ENCODE measurements around the gene SEMA5B.

Gene SEMA5B

GRCh38 chr3:123053107-123053506, 25.5 kb upstream of the SEMA5B start:
- Histone ChIP-seq H3K36me3 (ENCODE audit: control insufficient read depth, insufficient read depth, low read length) (no peaks in the 10 kb centered on the region), H3K27ac (ENCODE audit: low read depth, low read length) (no peak overlapping the region), H3K4me1 (ENCODE audit: control insufficient read depth, insufficient read depth, low read length) (no peaks in the 10 kb centered on the region), H3K27me3 (ENCODE audit: control insufficient read depth, insufficient read depth, low read length) (no peaks in the 10 kb centered on the region), H3K9ac (ENCODE audit: low read length) (no peak overlapping the region), H3K4me3 (ENCODE audit: low read length) (no peak overlapping the region)

GRCh38 chr3:123050666-123051065, 23.1 kb upstream of the SEMA5B start:
- Histone ChIP-seq H3K27ac (ENCODE audit: low read depth, low read length) (no peak overlapping the region), H3K4me3 (ENCODE audit: low read length) (no peak overlapping the region), H3K4me1 (ENCODE audit: control insufficient read depth, insufficient read depth, low read length) (no peaks in the 10 kb centered on the region), H3K27me3 (ENCODE audit: control insufficient read depth, insufficient read depth, low read length) (no peaks in the 10 kb centered on the region), H3K9ac (ENCODE audit: low read length) (no peak overlapping the region), H3K36me3 (ENCODE audit: control insufficient read depth, insufficient read depth, low read length) (no peaks in the 10 kb centered on the region)

GRCh38 chr3:123048480-123049237, 21.1 kb upstream of the SEMA5B start:
- no peak overlapping the region for H3K27ac ChIP-seq (ENCODE audit: low read depth, low read length)
- H3K27me3 ChIP-seq (ENCODE audit: control insufficient read depth, insufficient read depth, low read length) = no peaks in the 10 kb centered on the region
- no peak overlapping the region for H3K4me3 ChIP-seq (ENCODE audit: low read length)
- no peaks in the 10 kb centered on the region for H3K4me1 ChIP-seq (ENCODE audit: control insufficient read depth, insufficient read depth, low read length)
- H3K36me3 ChIP-seq (ENCODE audit: control insufficient read depth, insufficient read depth, low read length) = no peaks in the 10 kb centered on the region
- no peak overlapping the region for H3K9ac ChIP-seq (ENCODE audit: low read length)

GRCh38 chr3:123047062-123047319, 19.4 kb upstream of the SEMA5B start:
- Histone ChIP-seq H3K27ac (ENCODE audit: low read depth, low read length) (no peak overlapping the region), H3K27me3 (ENCODE audit: control insufficient read depth, insufficient read depth, low read length) (no peaks in the 10 kb centered on the region), H3K4me1 (ENCODE audit: control insufficient read depth, insufficient read depth, low read length) (no peaks in the 10 kb centered on the region), H3K36me3 (ENCODE audit: control insufficient read depth, insufficient read depth, low read length) (no peaks in the 10 kb centered on the region), H3K4me3 (ENCODE audit: low read length) (no peak overlapping the region), H3K9ac (ENCODE audit: low read length) (no peak overlapping the region)

- no peak overlapping the region for H3K9ac ChIP-seq (ENCODE audit: low read length)
- no peaks in the 10 kb centered on the region for H3K27me3 ChIP-seq (ENCODE audit: control insufficient read depth, insufficient read depth, low read length)
- H3K36me3 ChIP-seq (ENCODE audit: control insufficient read depth, insufficient read depth, low read length) = no peaks in the 10 kb centered on the region
- no peaks in the 10 kb centered on the region for H3K4me1 ChIP-seq (ENCODE audit: control insufficient read depth, insufficient read depth, low read length)
- no peak overlapping the region for H3K27ac ChIP-seq (ENCODE audit: low read depth, low read length)
- no peak overlapping the region for H3K4me3 ChIP-seq (ENCODE audit: low read length)
These were observed 18.9 kb upstream of the SEMA5B start for GRCh38 chr3:123046262-123047061.

GRCh38 chr3:123044981-123045763, 17.6 kb upstream of the SEMA5B start:
- H3K4me1 ChIP-seq (ENCODE audit: control insufficient read depth, insufficient read depth, low read length) = no peaks in the 10 kb centered on the region

GRCh38 chr3:123042413-123042812, 14.8 kb upstream of the SEMA5B start:
- H3K4me1 ChIP-seq (ENCODE audit: control insufficient read depth, insufficient read depth, low read length) = no peaks in the 10 kb centered on the region
- peaks cover 1% of the 10 kb centered on the region for H3K27me3 ChIP-seq (ENCODE audit: control insufficient read depth, insufficient read depth, low read length)
- H3K4me3 ChIP-seq (ENCODE audit: low read length) = no peak overlapping the region
- no peak overlapping the region for H3K27ac ChIP-seq (ENCODE audit: low read depth, low read length)
- H3K9ac ChIP-seq (ENCODE audit: low read length) = no peak overlapping the region
- H3K36me3 ChIP-seq (ENCODE audit: control insufficient read depth, insufficient read depth, low read length) = no peaks in the 10 kb centered on the region

More at GRCh38 chr3:123044981-123045763, 17.6 kb upstream of the SEMA5B start:
- H3K27me3 ChIP-seq (ENCODE audit: control insufficient read depth, insufficient read depth, low read length) = no peaks in the 10 kb centered on the region
- H3K9ac ChIP-seq (ENCODE audit: low read length) = no peak overlapping the region
- no peak overlapping the region for H3K4me3 ChIP-seq (ENCODE audit: low read length)
- H3K27ac ChIP-seq (ENCODE audit: low read depth, low read length) = no peak overlapping the region
- no peaks in the 10 kb centered on the region for H3K36me3 ChIP-seq (ENCODE audit: control insufficient read depth, insufficient read depth, low read length)

- Histone ChIP-seq H3K27ac (ENCODE audit: low read depth, low read length) (no peak overlapping the region), H3K27me3 (ENCODE audit: control insufficient read depth, insufficient read depth, low read length) (peaks cover 2% of the 10 kb centered on the region), H3K4me3 (ENCODE audit: low read length) (no peak overlapping the region)
These were observed 11.6 kb upstream of the SEMA5B start for GRCh38 chr3:123039178-123039577.

GRCh38 chr3:123038751-123039150, 11.2 kb upstream of the SEMA5B start:
- H3K9ac ChIP-seq (ENCODE audit: low read length) = no peak overlapping the region
- H3K36me3 ChIP-seq (ENCODE audit: control insufficient read depth, insufficient read depth, low read length) = no peaks in the 10 kb centered on the region
- peaks cover 2% of the 10 kb centered on the region for H3K27me3 ChIP-seq (ENCODE audit: control insufficient read depth, insufficient read depth, low read length)
- H3K4me1 ChIP-seq (ENCODE audit: control insufficient read depth, insufficient read depth, low read length) = no peaks in the 10 kb centered on the region
- no peak overlapping the region for H3K4me3 ChIP-seq (ENCODE audit: low read length)
- H3K27ac ChIP-seq (ENCODE audit: low read depth, low read length) = no peak overlapping the region

More at GRCh38 chr3:123039178-123039577, 11.6 kb upstream of the SEMA5B start:
- Histone ChIP-seq H3K9ac (ENCODE audit: low read length) (no peak overlapping the region), H3K36me3 (ENCODE audit: control insufficient read depth, insufficient read depth, low read length) (no peaks in the 10 kb centered on the region), H3K4me1 (ENCODE audit: control insufficient read depth, insufficient read depth, low read length) (no peaks in the 10 kb centered on the region)

GRCh38 chr3:123037015-123037375, 9.4 kb upstream of the SEMA5B start:
- no peak overlapping the region for H3K4me3 ChIP-seq (ENCODE audit: low read length)
- no peak overlapping the region for H3K9ac ChIP-seq (ENCODE audit: low read length)
- no peaks in the 10 kb centered on the region for H3K4me1 ChIP-seq (ENCODE audit: control insufficient read depth, insufficient read depth, low read length)
- H3K27me3 ChIP-seq (ENCODE audit: control insufficient read depth, insufficient read depth, low read length) = peaks cover 2% of the 10 kb centered on the region
- no peak overlapping the region for H3K27ac ChIP-seq (ENCODE audit: low read depth, low read length)
- no peaks in the 10 kb centered on the region for H3K36me3 ChIP-seq (ENCODE audit: control insufficient read depth, insufficient read depth, low read length)

GRCh38 chr3:123036352-123037014, 8.9 kb upstream of the SEMA5B start:
- Histone ChIP-seq H3K36me3 (ENCODE audit: control insufficient read depth, insufficient read depth, low read length) (no peaks in the 10 kb centered on the region), H3K27me3 (ENCODE audit: control insufficient read depth, insufficient read depth, low read length) (peaks cover 2% of the 10 kb centered on the region), H3K27ac (ENCODE audit: low read depth, low read length) (no peak overlapping the region), H3K4me1 (ENCODE audit: control insufficient read depth, insufficient read depth, low read length) (no peaks in the 10 kb centered on the region), H3K4me3 (ENCODE audit: low read length) (no peak overlapping the region), H3K9ac (ENCODE audit: low read length) (no peak overlapping the region)

GRCh38 chr3:123034996-123035395, 7.4 kb upstream of the SEMA5B start:
- Histone ChIP-seq H3K27ac (ENCODE audit: low read depth, low read length) (no peak overlapping the region), H3K4me3 (ENCODE audit: low read length) (no peak overlapping the region), H3K4me1 (ENCODE audit: control insufficient read depth, insufficient read depth, low read length) (no peaks in the 10 kb centered on the region), H3K9ac (ENCODE audit: low read length) (no peak overlapping the region), H3K27me3 (ENCODE audit: control insufficient read depth, insufficient read depth, low read length) (peaks cover 3% of the 10 kb centered on the region), H3K36me3 (ENCODE audit: control insufficient read depth, insufficient read depth, low read length) (no peaks in the 10 kb centered on the region)

All from rectal smooth muscle tissue (tissue), 1 donor.